Measurements from ENCODE around the gene SNAI3. TPM values are rescaled to one million over a fixed set of nuclear protein-coding genes. Genes with fewer than 3 reads are reported as not detected.

Gene SNAI3
- total RNA-seq, 1 donor from 2014 or later, result 1.2 TPM

- Mint-ChIP-seq H3K4me1 (ENCODE audit: low read depth) (peaks cover 4% of the 10 kb centered on the region), H3K27me3 (peaks cover 22% of the 10 kb centered on the region), H3K36me3 (ENCODE audit: insufficient read depth) (peaks cover 2% of the 10 kb centered on the region), H3K4me3 (ENCODE audit: low read depth) (no peak overlapping the region), H3K27ac (no peak overlapping the region), H3K9me3 (ENCODE audit: low read depth) (no peaks in the 10 kb centered on the region)
- TF ChIP-seq CTCF (IDR thresholded peaks at IDR 0.05; ENCODE audit: unreplicated experiment), result no peak
- DNase-seq (ENCODE audit: low spot score, unreplicated experiment), result no peak
These were observed 6.6 kb upstream of the SNAI3 start for GRCh38 chr16:88692861-88693260.

GRCh38 chr16:88691924-88692560 lies 5.7 kb upstream of the SNAI3 start:
- Mint-ChIP-seq H3K9me3 (ENCODE audit: low read depth) (no peaks in the 10 kb centered on the region), H3K27ac (no peak overlapping the region), H3K36me3 (ENCODE audit: insufficient read depth) (no peaks in the 10 kb centered on the region), H3K4me1 (ENCODE audit: low read depth) (peaks cover 4% of the 10 kb centered on the region), H3K4me3 (ENCODE audit: low read depth) (no peak overlapping the region), H3K27me3 (peaks cover 23% of the 10 kb centered on the region)
- TF ChIP-seq CTCF (IDR thresholded peaks at IDR 0.05; ENCODE audit: unreplicated experiment), result no peak
- DNase-seq (ENCODE audit: low spot score, unreplicated experiment), result no peak

- Mint-ChIP-seq H3K9me3 (ENCODE audit: low read depth) (no peaks in the 10 kb centered on the region), H3K36me3 (ENCODE audit: insufficient read depth) (no peaks in the 10 kb centered on the region), H3K27me3 (peaks cover 23% of the 10 kb centered on the region), H3K4me1 (ENCODE audit: low read depth) (peaks cover 4% of the 10 kb centered on the region), H3K27ac (no peak overlapping the region), H3K4me3 (ENCODE audit: low read depth) (no peak overlapping the region)
- no peak for DNase-seq (ENCODE audit: low spot score, unreplicated experiment)
- no peak for TF ChIP-seq CTCF (IDR thresholded peaks at IDR 0.05; ENCODE audit: unreplicated experiment)
These were observed 5.0 kb upstream of the SNAI3 start for GRCh38 chr16:88691129-88691813.

- H3K27ac Mint-ChIP-seq, result no peak overlapping the region
- H3K36me3 Mint-ChIP-seq (ENCODE audit: insufficient read depth), result no peaks in the 10 kb centered on the region
- no peaks in the 10 kb centered on the region for H3K9me3 Mint-ChIP-seq (ENCODE audit: low read depth)
- TF ChIP-seq CTCF (IDR thresholded peaks at IDR 0.05; ENCODE audit: unreplicated experiment), result no peak
- H3K4me3 Mint-ChIP-seq (ENCODE audit: low read depth), result no peak overlapping the region
- no peak for DNase-seq (ENCODE audit: low spot score, unreplicated experiment)
- H3K4me1 Mint-ChIP-seq (ENCODE audit: low read depth), result peaks cover 4% of the 10 kb centered on the region
- peaks cover 23% of the 10 kb centered on the region for H3K27me3 Mint-ChIP-seq
These were observed 4.2 kb upstream of the SNAI3 start for GRCh38 chr16:88690341-88691128.

GRCh38 chr16:88688013-88688778 lies 1.9 kb upstream of the SNAI3 start:
- TF ChIP-seq CTCF (IDR thresholded peaks at IDR 0.05; ENCODE audit: unreplicated experiment), result no peak
- Mint-ChIP-seq H3K9me3 (ENCODE audit: low read depth) (no peaks in the 10 kb centered on the region), H3K36me3 (ENCODE audit: insufficient read depth) (no peaks in the 10 kb centered on the region), H3K27me3 (peaks cover 40% of the 10 kb centered on the region), H3K4me3 (ENCODE audit: low read depth) (peak overlapping the region; percentile 19), H3K27ac (peak overlapping the region; percentile 62), H3K4me1 (ENCODE audit: low read depth) (peaks cover 6% of the 10 kb centered on the region)
- DNase-seq (ENCODE audit: low spot score, unreplicated experiment), result peak; percentile 8
